GM21717 (cell line): ENCODE results near the gene GPR142.

Experiments used
- ATAC-seq: cut with Tn5 transposase; IDR thresholded peaks from one replicate; pipeline ENCODE4 v1.9.1; 2021; ENCODE audit warnings: mild to moderate bottlenecking, moderate library complexity; ENCODE audit not compliant: unreplicated experiment

Gene GPR142

GRCh38 chr17:74368341-74369081, 1.2 kb downstream of the GPR142 start:
- ATAC-seq: no peak

- ATAC-seq: no peak
Measured at GRCh38 chr17:74369221-74369620, 1.9 kb downstream of the GPR142 start.

- no peak for ATAC-seq
Measured at GRCh38 chr17:74369665-74370490, 2.6 kb downstream of the GPR142 start.

GRCh38 chr17:74371653-74372147, 4.4 kb downstream of the GPR142 start:
- no peak for ATAC-seq

- ATAC-seq: no peak
Measured at GRCh38 chr17:74372426-74372825, 5.1 kb downstream of the GPR142 start.

- no peak for ATAC-seq
Measured at GRCh38 chr17:74373838-74374606, 6.7 kb downstream of the GPR142 start.

- no peak for ATAC-seq
Measured at GRCh38 chr17:74374858-74375257, 7.6 kb downstream of the GPR142 start.

- no peak for ATAC-seq
Measured at GRCh38 chr17:74379495-74380085, 12.3 kb downstream of the GPR142 start.

- no peak for ATAC-seq
Measured at GRCh38 chr17:74380086-74380958, 13.0 kb downstream of the GPR142 start.

- ATAC-seq: no peak
Measured at GRCh38 chr17:74380959-74381808, 13.9 kb downstream of the GPR142 start.

- no peak for ATAC-seq
Measured at GRCh38 chr17:74383141-74383540, 15.8 kb downstream of the GPR142 start.

- ATAC-seq: no peak
Measured at GRCh38 chr17:74385201-74385600, 17.9 kb downstream of the GPR142 start.

- ATAC-seq: no peak
Measured at GRCh38 chr17:74386386-74386785, 19.1 kb downstream of the GPR142 start.

- no peak for ATAC-seq
Measured at GRCh38 chr17:74387365-74388218, 20.3 kb downstream of the GPR142 start.

- ATAC-seq: no peak
Measured at GRCh38 chr17:74389084-74389753, 21.9 kb downstream of the GPR142 start.

- ATAC-seq: no peak
Measured at GRCh38 chr17:74389937-74390679, 22.8 kb downstream of the GPR142 start.
